ENCODE measurements around the gene ZIC5. TPM values are rescaled to one million over a fixed set of nuclear protein-coding genes. Genes with fewer than 3 reads are reported as not detected.
A peak's percentile ranks its signal among the peaks of the same experiment; 100 is the strongest.

ZIC5 gene
- total RNA-seq, 1 donor from 2014 or later: 0.27 TPM

GRCh38 chr13:99926014-99926731 lies 45.4 kb downstream of the ZIC5 start:
- TF ChIP-seq EZH2 (IDR thresholded peaks at IDR 0.05; ENCODE audit: insufficient read depth, low read length): no peak
- TF ChIP-seq, protein P1, sequence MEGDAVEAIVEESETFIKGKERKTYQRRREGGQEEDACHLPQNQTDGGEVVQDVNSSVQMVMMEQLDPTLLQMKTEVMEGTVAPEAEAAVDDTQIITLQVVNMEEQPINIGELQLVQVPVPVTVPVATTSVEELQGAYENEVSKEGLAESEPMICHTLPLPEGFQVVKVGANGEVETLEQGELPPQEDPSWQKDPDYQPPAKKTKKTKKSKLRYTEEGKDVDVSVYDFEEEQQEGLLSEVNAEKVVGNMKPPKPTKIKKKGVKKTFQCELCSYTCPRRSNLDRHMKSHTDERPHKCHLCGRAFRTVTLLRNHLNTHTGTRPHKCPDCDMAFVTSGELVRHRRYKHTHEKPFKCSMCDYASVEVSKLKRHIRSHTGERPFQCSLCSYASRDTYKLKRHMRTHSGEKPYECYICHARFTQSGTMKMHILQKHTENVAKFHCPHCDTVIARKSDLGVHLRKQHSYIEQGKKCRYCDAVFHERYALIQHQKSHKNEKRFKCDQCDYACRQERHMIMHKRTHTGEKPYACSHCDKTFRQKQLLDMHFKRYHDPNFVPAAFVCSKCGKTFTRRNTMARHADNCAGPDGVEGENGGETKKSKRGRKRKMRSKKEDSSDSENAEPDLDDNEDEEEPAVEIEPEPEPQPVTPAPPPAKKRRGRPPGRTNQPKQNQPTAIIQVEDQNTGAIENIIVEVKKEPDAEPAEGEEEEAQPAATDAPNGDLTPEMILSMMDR (IDR thresholded peaks at IDR 0.05; ENCODE audit: insufficient read depth, low read depth, low read length): no peak
- Histone ChIP-seq H3K4me2 (ENCODE audit: low read length) (peak overlapping the region; percentile 39), H3K9ac (ENCODE audit: low read length) (no peak overlapping the region), H3K4me3 (ENCODE audit: insufficient read depth, low read depth, low read length) (no peak overlapping the region), H2AFZ (ENCODE audit: low read depth, low read length) (no peak overlapping the region), H3K9me3 (ENCODE audit: insufficient read depth, low read depth, low read length) (no peaks in the 10 kb centered on the region), H3K27me3 (ENCODE audit: insufficient read depth, low read length) (no peaks in the 10 kb centered on the region), H3K36me3 (ENCODE audit: insufficient read depth, low read length) (no peaks in the 10 kb centered on the region), H3K27ac (ENCODE audit: low read depth, low read length) (no peak overlapping the region), H3K4me1 (ENCODE audit: insufficient read depth, low read length) (no peaks in the 10 kb centered on the region), H4K20me1 (ENCODE audit: insufficient read depth, low read length) (no peaks in the 10 kb centered on the region), H3K79me2 (ENCODE audit: insufficient read depth, low read length) (no peaks in the 10 kb centered on the region)
- Mint-ChIP-seq H3K36me3 (ENCODE audit: low read depth, unreplicated experiment) (no peaks in the 10 kb centered on the region), H3K27me3 (ENCODE audit: low read depth, unreplicated experiment) (peaks cover 13% of the 10 kb centered on the region), H3K9me3 (ENCODE audit: unreplicated experiment) (no peaks in the 10 kb centered on the region), H3K4me1 (ENCODE audit: low read depth, unreplicated experiment) (no peaks in the 10 kb centered on the region), H3K4me3 (ENCODE audit: unreplicated experiment) (no peak overlapping the region), H3K27ac (ENCODE audit: unreplicated experiment) (no peak overlapping the region)
- DNase-seq (ENCODE audit: low read depth): peak; percentile 12
- no peak for FAIRE-seq

DNA sequence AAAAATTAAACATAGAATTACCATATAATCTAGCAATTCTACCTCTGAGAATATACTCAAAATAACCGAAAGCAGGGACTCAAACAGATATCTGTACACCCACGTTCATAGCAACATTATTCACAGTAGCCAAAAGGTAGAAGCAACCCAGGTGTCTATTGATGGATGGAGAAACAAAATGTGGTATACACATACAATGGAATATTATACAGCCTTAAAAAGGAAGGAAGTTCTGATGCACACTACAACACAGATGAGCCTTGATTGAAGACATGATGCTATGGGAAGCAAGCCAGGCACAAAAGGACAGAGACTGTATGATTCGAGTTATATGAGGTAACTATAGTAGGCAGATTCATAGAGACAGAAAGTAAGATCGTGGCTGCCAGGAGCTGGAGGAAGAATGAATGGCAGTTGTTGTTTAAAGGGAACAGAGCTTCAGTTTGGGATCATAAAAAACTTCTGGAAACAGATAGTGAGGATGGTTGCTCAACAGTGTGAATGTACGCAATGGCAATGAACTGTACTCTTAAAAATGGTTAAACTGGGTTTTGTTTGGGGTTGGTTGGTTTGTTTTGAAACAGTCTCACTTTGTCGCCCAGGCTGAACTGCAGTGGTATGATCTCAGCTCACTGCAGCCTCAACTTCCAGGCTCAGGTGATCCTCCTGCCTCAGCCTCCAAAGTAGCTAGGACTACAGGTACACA lies 47.5 kb downstream of the ZIC5 start:
- Histone ChIP-seq H3K79me2 (ENCODE audit: insufficient read depth, low read length) (no peaks in the 10 kb centered on the region), H3K4me3 (ENCODE audit: insufficient read depth, low read depth, low read length) (no peak overlapping the region), H3K27ac (ENCODE audit: low read depth, low read length) (no peak overlapping the region), H3K36me3 (ENCODE audit: insufficient read depth, low read length) (no peaks in the 10 kb centered on the region), H2AFZ (ENCODE audit: low read depth, low read length) (no peak overlapping the region), H3K9ac (ENCODE audit: low read length) (no peak overlapping the region), H3K4me1 (ENCODE audit: insufficient read depth, low read length) (no peaks in the 10 kb centered on the region), H3K9me3 (ENCODE audit: insufficient read depth, low read depth, low read length) (no peaks in the 10 kb centered on the region), H3K27me3 (ENCODE audit: insufficient read depth, low read length) (peaks cover 2% of the 10 kb centered on the region), H4K20me1 (ENCODE audit: insufficient read depth, low read length) (no peaks in the 10 kb centered on the region), H3K4me2 (ENCODE audit: low read length) (no peak overlapping the region)
- H3K4me3 Mint-ChIP-seq (ENCODE audit: unreplicated experiment): no peak overlapping the region
- no peaks in the 10 kb centered on the region for H3K36me3 Mint-ChIP-seq (ENCODE audit: low read depth, unreplicated experiment)
- no peaks in the 10 kb centered on the region for H3K9me3 Mint-ChIP-seq (ENCODE audit: unreplicated experiment)
- TF ChIP-seq, protein P1 (IDR thresholded peaks at IDR 0.05; ENCODE audit: insufficient read depth, low read depth, low read length): no peak
- no peak for TF ChIP-seq EZH2 (IDR thresholded peaks at IDR 0.05; ENCODE audit: insufficient read depth, low read length)
- no peak for DNase-seq (ENCODE audit: low read depth)
- H3K27me3 Mint-ChIP-seq (ENCODE audit: low read depth, unreplicated experiment): peaks cover 17% of the 10 kb centered on the region
- no peak overlapping the region for H3K27ac Mint-ChIP-seq (ENCODE audit: unreplicated experiment)
- no peak for FAIRE-seq
- H3K4me1 Mint-ChIP-seq (ENCODE audit: low read depth, unreplicated experiment): no peaks in the 10 kb centered on the region
